ENCODE data around the gene CCDC9B.

Gene CCDC9B

DNA sequence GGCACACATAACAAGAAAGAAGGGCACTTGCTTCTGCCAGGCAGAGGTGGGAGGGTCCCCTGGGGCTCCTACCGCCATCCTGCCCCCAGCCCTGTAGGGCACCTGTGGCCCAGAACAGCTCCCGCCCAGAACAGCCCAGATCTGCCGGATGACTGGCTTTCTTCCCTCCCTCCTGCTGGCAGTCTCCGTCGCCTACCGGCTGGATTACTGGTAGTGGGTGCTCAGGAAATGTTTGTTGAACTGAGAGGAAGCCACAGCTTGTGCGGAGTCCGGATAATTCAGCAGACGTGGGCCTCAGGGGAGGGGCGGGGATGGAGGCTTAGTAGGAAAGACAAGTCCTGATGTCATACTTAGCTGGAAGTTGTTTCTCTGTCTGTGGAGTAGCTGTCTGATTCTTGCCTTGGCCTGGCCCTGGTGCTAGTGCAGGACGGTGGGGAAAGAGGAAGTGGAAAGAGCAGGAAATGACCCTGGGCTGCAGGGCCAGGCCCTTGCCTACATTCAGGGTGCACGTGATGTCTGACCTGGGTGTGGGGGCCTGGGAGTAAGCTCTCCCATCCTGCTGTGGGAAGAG is 6.7 kb downstream of the CCDC9B start:
- H3K27ac ChIP-seq, result no peak overlapping the region
- TF ChIP-seq, protein P1, sequence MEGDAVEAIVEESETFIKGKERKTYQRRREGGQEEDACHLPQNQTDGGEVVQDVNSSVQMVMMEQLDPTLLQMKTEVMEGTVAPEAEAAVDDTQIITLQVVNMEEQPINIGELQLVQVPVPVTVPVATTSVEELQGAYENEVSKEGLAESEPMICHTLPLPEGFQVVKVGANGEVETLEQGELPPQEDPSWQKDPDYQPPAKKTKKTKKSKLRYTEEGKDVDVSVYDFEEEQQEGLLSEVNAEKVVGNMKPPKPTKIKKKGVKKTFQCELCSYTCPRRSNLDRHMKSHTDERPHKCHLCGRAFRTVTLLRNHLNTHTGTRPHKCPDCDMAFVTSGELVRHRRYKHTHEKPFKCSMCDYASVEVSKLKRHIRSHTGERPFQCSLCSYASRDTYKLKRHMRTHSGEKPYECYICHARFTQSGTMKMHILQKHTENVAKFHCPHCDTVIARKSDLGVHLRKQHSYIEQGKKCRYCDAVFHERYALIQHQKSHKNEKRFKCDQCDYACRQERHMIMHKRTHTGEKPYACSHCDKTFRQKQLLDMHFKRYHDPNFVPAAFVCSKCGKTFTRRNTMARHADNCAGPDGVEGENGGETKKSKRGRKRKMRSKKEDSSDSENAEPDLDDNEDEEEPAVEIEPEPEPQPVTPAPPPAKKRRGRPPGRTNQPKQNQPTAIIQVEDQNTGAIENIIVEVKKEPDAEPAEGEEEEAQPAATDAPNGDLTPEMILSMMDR (conservative IDR thresholded peaks at IDR 0.05), result no peak

- no peak overlapping the region for H3K27ac ChIP-seq
- TF ChIP-seq, protein P1 (conservative IDR thresholded peaks at IDR 0.05), result no peak
Measured at GRCh38 chr15:40332113-40332781, 8.5 kb downstream of the CCDC9B start.

DNA sequence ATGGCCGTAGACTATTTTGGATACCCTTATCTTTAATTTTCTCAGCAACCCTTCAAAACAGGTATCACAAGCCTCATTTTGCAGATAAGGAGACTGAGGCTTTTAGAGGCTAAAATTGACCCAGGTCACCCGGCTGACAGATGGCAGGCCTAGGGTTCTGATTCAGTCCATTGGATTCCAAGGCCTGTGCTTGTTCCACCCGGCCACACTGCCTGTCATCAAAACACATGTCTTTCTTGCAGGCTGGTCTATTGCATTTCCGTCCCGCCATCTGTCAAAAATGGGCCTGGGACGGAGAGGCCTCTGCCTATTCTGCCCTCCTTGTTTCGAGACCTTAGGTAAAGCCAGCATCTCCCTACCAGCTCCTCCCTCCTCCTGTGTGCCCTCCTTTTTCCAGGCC is 9.1 kb downstream of the CCDC9B start:
- TF ChIP-seq, protein P1 (conservative IDR thresholded peaks at IDR 0.05), result no peak
- H3K27ac ChIP-seq, result no peak overlapping the region

DNA sequence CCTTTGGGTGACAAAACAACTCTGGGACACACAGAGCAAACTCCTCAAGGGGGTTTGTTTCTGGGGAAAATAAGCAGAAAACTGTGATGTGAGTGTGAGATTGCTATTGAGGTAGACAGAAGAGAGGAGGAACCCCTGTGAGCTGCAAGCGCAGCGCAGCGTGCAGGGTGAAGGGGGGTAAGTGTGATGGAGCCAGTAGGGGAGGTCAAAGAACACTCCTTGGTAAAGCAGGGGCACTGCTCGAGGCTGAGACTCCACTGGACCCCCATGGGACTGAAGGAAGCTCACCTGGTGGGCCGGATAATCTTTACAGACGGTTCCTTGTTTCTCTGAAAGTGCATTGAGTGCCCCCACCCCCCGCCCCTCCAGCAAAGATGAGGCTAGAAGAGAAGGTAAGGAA is 9.7 kb downstream of the CCDC9B start:
- H3K27ac ChIP-seq, result no peak overlapping the region
- TF ChIP-seq, protein P1 (conservative IDR thresholded peaks at IDR 0.05), result no peak

DNA sequence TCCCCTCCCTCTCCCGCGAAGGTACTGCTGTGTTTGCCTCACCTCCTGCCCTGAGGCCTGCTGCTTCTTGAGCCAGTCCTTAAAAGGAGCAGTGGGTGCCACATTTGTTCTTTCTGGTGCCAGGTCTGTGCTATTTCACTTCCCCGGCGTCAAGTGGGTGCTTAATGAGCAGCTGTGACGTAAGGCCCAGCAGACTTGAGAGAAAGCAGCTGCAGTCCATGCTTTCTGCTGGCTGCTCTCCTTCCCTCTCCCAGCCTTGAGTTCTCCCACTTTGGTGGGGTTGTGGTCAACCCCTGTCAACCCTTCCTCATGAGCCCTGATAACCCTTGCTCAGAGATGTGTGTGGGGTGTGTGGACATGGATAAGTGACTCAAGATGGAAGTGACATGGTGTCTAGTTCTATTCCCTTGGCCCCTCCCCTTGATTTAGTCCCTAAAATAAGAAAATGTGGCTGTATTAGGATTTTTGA is 10.3 kb downstream of the CCDC9B start:
- H3K27ac ChIP-seq, result no peak overlapping the region
- TF ChIP-seq, protein P1 (conservative IDR thresholded peaks at IDR 0.05), result no peak

DNA sequence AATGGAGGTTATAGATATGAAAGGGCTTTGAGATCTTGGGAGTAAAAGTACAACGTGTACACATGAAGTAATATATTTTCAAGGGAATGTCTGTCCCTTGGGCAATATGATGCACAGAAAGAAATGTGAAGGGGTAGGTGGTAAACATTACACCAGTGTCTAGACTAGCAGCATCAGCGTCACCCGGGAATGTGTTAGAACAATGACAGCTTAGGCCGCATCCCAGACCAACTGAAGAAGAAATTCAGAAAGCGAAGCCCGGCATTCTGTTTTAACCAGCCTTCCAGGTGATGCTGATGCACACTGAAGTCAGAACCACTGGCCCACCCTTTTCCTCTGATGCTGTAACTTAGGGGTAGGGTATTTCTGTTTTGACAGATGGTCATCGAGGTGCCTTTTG is 10.9 kb downstream of the CCDC9B start:
- TF ChIP-seq, protein P1 (conservative IDR thresholded peaks at IDR 0.05), result no peak
- no peak overlapping the region for H3K27ac ChIP-seq

- TF ChIP-seq, protein P1 (conservative IDR thresholded peaks at IDR 0.05), result no peak
- no peak overlapping the region for H3K27ac ChIP-seq
Measured at GRCh38 chr15:40328751-40329150, 12.0 kb downstream of the CCDC9B start.
